ENCODE results near the gene CELF4.

The CELF4 gene

DNA sequence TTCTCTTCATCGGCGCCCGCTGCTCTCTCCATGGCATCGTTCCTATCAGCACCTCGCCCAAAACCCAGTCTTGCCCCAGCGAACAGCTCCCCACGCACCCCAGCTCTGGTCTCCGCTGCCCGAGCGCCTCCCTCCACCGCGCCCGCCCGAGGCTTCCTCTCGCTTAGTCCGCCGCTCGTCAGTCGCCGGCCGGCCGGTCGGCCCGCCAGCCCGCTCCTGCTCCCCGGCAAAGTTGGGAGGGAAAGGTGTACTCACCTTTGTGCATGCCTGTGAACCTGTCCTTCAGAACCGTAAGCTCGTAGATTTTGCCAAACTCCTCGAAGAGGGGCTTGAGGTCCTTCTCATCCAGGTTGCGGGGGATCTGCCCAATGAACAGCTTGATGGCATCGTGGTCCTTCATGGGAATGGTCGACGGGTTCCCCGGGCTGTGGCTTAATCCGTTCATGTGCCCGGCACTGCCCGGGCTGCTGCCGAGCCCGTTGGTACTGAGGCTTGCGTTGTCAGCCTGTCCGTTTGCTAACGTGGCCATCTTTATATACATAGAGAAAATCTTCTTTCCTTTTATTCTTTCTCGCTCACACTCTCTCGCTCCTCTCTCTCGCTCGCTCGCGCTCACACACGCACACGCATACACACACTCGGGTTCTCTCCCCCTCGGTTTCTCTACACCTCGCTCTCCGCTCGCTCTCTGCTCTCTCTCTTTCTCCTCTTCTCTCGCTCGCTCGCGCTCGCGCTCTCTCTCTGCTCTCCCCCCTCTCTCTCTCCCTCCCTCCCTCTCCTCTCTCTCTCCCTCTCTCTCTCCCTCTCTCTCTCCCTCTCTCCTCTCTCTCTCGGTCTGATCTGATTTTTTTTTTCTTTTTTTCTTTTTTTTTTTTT is at the start of gene CELF4:
Gene CELF4 (minus strand): TSS at position 698 of the 876 bp plus-strand sequence.
- no peak for DNase-seq (ENCODE audit: low read depth)

DNA sequence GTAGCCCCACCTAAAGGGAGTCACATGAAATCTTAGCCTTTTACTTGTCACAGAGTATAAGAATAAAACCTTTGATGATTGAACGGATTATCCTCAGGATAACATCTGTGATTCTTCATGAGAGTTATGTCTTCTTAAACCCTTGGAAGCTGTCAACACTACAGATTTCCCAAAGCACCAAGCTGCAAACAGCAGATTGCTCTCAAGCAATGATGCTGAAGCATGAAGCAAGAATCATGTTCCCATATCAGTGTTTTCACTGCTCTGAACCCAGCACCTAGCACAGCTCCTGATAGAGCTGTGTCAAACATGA is 47.6 kb upstream of the CELF4 start:
- DNase-seq (ENCODE audit: low read depth) = no peak

- DNase-seq (ENCODE audit: low read depth) = no peak
Measured at GRCh38 chr18:37612524-37613252, 47.1 kb upstream of the CELF4 start.

DNA sequence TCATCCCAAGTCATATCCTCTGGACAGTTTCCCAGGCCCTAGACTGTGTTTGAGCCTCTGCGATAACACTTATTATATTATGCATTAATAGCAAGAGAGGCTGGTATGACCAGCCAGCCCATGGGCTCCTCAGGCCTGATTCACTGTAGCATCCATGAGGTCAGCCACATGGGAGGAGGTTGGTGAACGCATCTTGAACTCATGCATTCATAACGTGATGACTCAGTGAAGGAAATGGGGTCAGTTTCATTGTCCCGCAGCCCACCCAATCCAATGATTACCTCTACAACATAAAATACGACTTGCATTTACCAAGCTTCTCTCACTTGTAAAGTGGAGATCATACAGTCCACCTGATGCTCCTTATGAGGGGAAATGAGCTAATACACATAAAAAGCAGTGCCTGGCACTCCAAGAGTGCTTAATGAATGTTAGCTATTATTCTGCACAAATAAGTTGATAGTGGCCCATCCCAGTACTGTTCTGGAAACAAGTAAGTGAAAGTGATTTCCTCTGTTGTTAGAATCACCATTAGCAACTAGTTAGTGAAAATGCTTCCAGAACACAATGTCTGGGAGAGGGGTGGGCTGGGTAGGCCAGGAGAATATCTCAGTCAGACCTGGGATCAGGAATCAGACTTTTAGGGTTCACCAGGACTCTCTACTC is 46.1 kb upstream of the CELF4 start:
- no peak for DNase-seq (ENCODE audit: low read depth)

DNA sequence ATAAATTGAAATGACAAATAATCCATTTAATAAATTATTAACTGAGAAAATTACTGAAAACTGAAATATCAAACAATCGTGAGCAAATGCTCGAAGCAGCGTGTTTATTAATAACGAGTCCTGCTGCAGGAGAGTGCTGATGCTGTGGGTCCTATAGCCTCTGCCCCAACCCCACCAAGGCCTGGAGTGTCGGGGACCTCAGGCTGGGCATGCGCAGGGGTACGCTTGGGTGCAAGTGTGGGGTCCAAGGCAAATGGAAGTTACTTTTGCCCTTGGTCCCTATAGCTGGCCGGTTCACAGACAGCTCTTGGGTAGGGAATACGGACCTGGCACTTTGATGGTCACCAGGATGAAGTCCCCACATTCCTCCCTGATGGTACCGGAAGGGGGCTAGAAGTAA is 43.3 kb upstream of the CELF4 start:
- DNase-seq (ENCODE audit: low read depth) = no peak

- DNase-seq (ENCODE audit: low read depth) = no peak
Measured at GRCh38 chr18:37607281-37607680, 41.7 kb upstream of the CELF4 start.

- no peak for DNase-seq (ENCODE audit: low read depth)
Measured at GRCh38 chr18:37604032-37604431, 38.4 kb upstream of the CELF4 start.

- no peak for DNase-seq (ENCODE audit: low read depth)
Measured at GRCh38 chr18:37598966-37599896, 33.6 kb upstream of the CELF4 start.

GRCh38 chr18:37598396-37598795 is 32.8 kb upstream of the CELF4 start:
- no peak for DNase-seq (ENCODE audit: low read depth)

- DNase-seq (ENCODE audit: low read depth) = no peak
Measured at GRCh38 chr18:37590346-37590745, 24.7 kb upstream of the CELF4 start.

DNA sequence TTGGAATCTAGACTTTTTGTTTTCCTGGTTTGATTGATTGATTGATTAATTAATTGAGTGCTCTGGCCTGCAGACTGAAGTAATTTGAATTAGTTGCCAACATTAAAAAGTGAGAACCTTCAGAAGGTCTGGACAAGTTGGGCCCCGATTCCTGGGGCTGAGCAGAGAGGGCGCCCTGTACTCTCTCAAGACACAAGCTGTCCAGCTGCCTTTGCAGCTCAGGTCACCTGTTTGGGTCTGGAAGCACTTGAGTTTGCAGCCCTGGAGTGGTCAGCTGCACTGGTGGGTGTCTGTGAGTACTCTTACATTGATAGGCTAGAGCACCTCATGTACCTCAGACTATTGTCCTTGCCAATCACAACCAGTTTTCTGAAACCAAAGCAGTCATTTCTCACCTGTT is 22.7 kb upstream of the CELF4 start:
- no peak for DNase-seq (ENCODE audit: low read depth)

DNA sequence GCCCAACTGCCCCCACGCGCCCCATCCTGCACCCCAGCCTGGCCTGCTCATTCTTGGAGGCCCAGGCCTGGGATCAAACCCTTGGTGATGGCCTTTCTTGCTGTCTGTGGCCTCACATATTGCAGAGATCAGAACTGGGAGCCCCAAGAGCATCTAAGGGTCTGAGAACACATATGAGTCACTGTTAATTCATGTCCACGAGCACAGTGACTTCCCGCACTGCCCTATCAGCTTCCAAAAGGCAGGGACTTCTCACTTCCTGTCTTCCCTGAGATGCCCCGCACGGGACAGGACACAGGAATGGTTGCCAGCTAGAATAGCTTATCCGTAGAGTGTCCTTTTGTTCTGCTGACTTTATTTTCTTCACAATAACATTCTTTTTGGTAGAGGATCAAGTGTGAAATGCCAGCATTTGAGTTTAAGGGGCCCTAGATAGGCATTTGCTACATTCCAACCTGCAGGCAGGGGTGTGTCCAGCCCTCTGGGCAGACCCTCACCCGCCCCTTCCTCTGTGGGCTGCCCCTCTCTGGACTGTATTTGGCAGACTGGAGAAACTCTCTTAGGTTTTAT is 21.1 kb upstream of the CELF4 start:
- DNase-seq (ENCODE audit: low read depth) = no peak

- no peak for DNase-seq (ENCODE audit: low read depth)
Measured at GRCh38 chr18:37584952-37585695, 19.5 kb upstream of the CELF4 start.

DNA sequence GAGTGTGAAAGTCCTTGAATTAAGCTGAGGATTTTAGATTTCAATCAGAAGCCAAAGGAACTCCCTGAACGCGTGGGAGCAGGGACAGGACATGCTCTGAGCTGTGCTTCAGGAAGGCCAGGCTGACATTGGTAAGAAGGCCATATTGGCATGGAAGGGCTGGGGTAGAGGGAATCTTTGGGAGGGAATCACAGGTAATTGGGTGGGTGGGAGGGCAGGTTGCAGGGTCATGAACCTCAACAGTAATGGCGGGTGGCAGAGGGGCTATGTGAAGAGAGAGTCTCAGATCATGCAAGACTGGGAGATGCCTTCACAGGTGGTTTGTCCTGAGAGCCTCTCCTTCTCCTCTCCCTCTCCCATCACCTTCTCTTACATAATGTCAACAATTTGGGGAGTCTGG is 18.6 kb upstream of the CELF4 start:
- DNase-seq (ENCODE audit: low read depth) = no peak

DNA sequence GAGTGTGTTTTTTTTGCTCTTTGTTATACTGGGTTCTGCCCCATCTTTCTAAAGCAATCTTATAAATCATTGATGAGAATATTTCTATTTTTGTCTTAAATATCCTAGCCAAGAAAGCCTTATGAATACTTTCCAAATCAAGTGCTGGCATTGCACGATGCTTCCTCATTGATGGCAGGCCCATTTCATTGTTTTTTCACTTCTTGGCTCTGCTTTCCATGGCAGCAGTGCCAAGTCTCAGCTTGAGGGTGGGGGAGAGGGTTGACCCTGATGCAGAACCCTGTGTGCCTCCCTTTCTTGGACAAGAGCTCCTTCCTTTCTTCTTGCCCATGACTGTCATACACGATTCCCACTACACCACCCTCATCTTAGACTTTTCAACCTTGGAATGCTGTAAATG is 16.7 kb upstream of the CELF4 start:
- DNase-seq (ENCODE audit: low read depth) = no peak

DNA sequence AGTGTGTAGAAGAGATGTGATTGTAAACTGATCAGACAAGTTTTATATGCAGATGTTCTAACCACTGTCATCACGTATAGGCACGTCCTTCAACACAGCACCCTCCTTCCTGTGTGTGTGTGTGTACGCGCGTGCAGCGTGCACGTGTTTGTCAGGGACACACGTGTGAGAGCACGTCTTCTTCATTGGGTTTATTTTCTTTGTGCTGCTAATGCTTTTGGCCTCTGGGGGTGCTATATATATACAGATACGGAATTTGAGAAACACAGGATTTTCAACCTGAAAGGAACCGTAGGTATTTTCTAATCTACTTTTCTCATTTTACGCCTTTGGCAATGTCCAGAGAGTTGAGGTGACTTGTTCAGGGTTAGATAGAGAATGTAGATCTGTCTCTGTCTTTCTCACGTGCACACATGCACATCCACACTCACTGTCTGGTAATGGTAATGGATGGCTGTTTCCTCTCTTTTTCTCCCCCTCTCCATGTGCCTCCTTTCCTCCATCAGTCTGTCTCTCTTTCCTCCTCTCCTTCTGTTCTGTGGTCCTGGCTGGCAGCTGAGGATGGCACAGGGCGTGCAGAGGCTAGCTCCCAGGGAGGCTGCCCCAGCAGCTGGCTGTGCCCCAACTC is 13.4 kb upstream of the CELF4 start:
- DNase-seq (ENCODE audit: low read depth) = no peak

DNA sequence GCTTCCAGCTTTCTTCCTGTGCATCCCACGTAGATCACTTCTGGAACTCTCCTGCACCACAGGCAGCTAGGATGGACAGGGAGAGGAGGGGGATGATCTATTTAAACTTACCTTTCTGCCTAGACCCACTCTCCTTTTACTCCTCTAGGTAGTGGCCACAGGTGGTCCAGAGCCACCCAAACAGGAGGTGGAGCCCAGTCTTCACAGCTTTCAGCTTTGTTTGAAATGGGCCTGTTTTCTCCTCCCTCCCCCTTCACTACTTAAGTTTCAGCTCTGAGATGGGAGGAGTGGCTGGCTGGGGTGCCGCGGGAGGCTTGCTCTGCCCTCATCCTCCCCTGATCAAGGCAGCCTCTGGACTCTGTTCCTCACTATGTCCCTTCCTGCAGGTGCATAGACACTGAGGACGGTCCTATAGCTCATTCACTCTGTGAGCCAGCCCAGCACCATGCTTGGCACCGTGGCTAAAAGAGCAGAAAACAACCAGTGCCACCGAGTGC is 12.6 kb upstream of the CELF4 start:
- DNase-seq (ENCODE audit: low read depth) = no peak

DNA sequence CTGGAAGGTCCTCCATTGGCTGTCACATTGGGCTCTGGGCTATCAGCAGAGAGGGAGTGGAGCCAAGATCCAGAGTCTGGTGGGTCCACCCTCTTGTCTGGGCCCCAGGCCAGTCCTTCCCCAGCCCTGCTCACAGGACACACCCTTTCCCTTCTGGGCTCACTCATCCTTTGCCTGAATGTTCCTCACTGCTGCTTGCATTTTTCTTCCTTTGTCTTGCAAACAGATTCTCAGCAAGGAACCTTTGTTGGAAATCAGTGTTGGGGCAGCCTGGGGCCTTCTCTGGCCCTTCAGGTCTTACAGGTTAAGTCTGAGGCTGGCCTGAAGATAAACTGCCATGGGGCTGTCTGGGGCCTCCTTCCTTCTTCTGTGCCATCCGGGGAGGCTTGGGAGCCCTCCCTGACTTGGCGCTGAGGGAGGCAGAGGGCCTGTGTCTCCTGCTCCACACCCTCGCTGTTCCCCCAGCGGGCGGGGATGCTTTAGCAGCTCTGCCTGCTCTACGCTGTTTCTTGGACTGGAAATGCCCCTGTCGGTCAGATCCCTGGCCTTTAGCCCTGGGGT is 11.5 kb upstream of the CELF4 start:
- no peak for DNase-seq (ENCODE audit: low read depth)

DNA sequence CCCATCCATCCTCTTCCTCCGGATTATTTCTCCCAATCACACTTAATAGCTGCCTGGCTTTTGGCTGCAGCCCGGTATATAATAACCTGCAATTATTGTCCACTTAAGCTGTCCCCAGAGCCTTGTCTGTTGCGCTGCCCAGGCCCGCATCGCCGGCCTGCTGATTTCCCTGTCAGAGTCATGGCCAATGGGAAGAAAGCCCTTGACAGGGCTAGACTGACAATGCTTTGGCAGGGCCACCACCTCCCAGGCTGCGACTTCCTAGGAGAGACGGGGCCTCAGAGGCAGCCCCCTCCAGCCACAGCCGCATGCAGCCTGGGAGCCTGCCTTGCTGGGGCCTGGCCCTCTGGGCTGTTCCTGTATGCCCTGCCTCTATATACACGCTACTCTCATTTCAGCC is 10.0 kb upstream of the CELF4 start:
- no peak for DNase-seq (ENCODE audit: low read depth)

DNA sequence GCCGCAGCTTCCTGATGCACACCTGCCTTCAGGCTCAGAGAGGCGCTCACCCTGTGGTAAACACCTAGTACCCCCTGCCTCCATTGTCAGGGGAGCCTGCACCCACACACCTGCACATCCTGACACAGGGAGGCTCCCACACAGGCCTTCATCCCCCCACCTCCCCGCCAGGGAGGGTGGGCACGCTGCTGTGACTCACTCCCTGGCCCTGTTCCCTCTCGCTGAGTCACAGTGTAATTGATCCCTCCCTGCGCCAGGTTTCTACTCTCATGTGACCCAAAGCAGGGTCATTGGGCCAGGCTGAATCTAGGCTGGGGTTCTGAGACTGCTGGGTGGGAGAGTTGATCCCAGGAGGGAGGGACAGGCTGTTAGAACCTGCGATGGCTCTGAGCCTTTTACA is 8.5 kb upstream of the CELF4 start:
- no peak for DNase-seq (ENCODE audit: low read depth)
